ENCODE data around the gene ATL1. TPM values are rescaled to one million over a fixed set of nuclear protein-coding genes. Genes with fewer than 3 reads are reported as not detected.

The ATL1 gene
- total and polyA plus RNA-seq, 2 experiments from 2014 or later, result 3.5 to 7.0 TPM

DNA sequence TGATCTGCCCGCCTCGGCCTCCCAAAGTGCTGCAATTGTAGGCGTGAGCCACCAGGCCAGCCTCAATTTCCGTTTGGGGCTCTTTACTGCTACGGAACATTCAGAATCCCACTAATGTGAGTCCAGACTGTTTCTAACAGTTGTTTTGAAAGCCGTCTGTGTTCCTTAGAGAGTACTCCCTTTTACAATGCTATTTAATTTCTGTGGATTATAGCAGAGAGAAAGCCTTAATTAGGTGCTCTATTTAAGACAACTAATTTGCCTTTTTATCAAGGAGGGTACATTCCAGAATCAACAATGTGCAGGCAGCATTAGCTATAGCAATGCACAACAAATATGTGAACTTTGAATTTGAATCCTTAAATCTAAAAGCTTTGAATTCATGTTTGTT is 110.9 kb downstream of the ATL1 start:
- no peaks in the 10 kb centered on the region for H3K9me3 Mint-ChIP-seq
- H3K4me1 Mint-ChIP-seq, result peaks cover 3% of the 10 kb centered on the region
- Histone ChIP-seq H3K79me2 (replicated peaks; ENCODE audit: insufficient read depth) (peaks cover 17% of the 10 kb centered on the region), H4K20me1 (replicated peaks; ENCODE audit: insufficient read depth) (peaks cover 3% of the 10 kb centered on the region; the same call in 1 of the 2 replicates), H3K27me3 (ENCODE audit: insufficient read depth) (no peaks in the 10 kb centered on the region), H2AFZ (no peak overlapping the region), H3K4me3 (no peak overlapping the region), H3K36me3 (ENCODE audit: insufficient read depth) (no peaks in the 10 kb centered on the region), H3K27ac (ENCODE audit: low read depth) (peak overlapping the region; percentile 92), H3K4me1 (ENCODE audit: insufficient read depth) (peaks cover 23% of the 10 kb centered on the region), H3F3A (replicated peaks; ENCODE audit: low read depth) (no peaks in the 10 kb centered on the region), H3K4me2 (no peak overlapping the region), H3K9me2 (ENCODE audit: insufficient read depth) (no peaks in the 10 kb centered on the region)
- H3K36me3 Mint-ChIP-seq (ENCODE audit: low read depth), result no peaks in the 10 kb centered on the region; the same call in 2 of the 3 replicates
- H3K27ac Mint-ChIP-seq, result no peak overlapping the region; the same call in 1 of the 2 replicates
- DNase-seq (ENCODE audit: low spot score) (no peak), ATAC-seq (no peak)
- peaks cover 4% of the 10 kb centered on the region for H3K27me3 Mint-ChIP-seq (ENCODE audit: insufficient read depth, low read depth, poor library complexity)
- H3K4me3 Mint-ChIP-seq, result no peak overlapping the region
- TF ChIP-seq REST (IDR thresholded peaks at IDR 0.05; ENCODE audit: unreplicated experiment), result no peak
- no peak for TF ChIP-seq JUNB (IDR thresholded peaks at IDR 0.05; ENCODE audit: unreplicated experiment)
- TF ChIP-seq CREB1 (CRISPR knock-in tag; IDR thresholded peaks at IDR 0.05; ENCODE audit: low read depth), result no peak
- TF ChIP-seq, protein P1, sequence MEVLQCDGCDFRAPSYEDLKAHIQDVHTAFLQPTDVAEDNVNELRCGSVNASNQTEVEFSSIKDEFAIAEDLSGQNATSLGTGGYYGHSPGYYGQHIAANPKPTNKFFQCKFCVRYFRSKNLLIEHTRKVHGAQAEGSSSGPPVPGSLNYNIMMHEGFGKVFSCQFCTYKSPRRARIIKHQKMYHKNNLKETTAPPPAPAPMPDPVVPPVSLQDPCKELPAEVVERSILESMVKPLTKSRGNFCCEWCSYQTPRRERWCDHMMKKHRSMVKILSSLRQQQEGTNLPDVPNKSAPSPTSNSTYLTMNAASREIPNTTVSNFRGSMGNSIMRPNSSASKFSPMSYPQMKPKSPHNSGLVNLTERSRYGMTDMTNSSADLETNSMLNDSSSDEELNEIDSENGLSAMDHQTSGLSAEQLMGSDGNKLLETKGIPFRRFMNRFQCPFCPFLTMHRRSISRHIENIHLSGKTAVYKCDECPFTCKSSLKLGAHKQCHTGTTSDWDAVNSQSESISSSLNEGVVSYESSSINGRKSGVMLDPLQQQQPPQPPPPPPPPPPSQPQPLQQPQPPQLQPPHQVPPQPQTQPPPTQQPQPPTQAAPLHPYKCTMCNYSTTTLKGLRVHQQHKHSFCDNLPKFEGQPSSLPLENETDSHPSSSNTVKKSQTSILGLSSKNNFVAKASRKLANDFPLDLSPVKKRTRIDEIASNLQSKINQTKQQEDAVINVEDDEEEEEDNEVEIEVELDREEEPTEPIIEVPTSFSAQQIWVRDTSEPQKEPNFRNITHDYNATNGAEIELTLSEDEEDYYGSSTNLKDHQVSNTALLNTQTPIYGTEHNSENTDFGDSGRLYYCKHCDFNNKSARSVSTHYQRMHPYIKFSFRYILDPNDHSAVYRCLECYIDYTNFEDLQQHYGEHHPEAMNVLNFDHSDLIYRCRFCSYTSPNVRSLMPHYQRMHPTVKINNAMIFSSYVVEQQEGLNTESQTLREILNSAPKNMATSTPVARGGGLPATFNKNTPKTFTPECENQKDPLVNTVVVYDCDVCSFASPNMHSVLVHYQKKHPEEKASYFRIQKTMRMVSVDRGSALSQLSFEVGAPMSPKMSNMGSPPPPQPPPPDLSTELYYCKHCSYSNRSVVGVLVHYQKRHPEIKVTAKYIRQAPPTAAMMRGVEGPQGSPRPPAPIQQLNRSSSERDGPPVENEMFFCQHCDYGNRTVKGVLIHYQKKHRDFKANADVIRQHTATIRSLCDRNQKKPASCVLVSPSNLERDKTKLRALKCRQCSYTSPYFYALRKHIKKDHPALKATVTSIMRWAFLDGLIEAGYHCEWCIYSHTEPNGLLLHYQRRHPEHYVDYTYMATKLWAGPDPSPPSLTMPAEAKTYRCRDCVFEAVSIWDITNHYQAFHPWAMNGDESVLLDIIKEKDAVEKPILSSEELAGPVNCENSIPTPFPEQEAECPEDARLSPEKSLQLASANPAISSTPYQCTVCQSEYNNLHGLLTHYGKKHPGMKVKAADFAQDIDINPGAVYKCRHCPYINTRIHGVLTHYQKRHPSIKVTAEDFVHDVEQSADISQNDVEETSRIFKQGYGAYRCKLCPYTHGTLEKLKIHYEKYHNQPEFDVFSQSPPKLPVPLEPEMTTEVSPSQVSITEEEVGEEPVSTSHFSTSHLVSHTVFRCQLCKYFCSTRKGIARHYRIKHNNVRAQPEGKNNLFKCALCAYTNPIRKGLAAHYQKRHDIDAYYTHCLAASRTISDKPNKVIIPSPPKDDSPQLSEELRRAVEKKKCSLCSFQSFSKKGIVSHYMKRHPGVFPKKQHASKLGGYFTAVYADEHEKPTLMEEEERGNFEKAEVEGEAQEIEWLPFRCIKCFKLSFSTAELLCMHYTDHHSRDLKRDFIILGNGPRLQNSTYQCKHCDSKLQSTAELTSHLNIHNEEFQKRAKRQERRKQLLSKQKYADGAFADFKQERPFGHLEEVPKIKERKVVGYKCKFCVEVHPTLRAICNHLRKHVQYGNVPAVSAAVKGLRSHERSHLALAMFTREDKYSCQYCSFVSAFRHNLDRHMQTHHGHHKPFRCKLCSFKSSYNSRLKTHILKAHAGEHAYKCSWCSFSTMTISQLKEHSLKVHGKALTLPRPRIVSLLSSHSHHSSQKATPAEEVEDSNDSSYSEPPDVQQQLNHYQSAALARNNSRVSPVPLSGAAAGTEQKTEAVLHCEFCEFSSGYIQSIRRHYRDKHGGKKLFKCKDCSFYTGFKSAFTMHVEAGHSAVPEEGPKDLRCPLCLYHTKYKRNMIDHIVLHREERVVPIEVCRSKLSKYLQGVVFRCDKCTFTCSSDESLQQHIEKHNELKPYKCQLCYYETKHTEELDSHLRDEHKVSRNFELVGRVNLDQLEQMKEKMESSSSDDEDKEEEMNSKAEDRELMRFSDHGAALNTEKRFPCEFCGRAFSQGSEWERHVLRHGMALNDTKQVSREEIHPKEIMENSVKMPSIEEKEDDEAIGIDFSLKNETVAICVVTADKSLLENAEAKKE (CRISPR knock-in tag; IDR thresholded peaks at IDR 0.05), result no peak
- TF ChIP-seq NANOG (IDR thresholded peaks at IDR 0.05; ENCODE audit: borderline replicate concordance), result no peak
- TF ChIP-seq ZNF114 (CRISPR knock-in tag; IDR thresholded peaks at IDR 0.05), result no peak
- no peak for TF ChIP-seq POLR2AphosphoS5 (IDR thresholded peaks at IDR 0.05; ENCODE audit: low read depth)
- TF ChIP-seq EZH2 (IDR thresholded peaks at IDR 0.05; ENCODE audit: low read depth, unreplicated experiment), result no peak
- no peak for TF ChIP-seq EZH2phosphoT487 (IDR thresholded peaks at IDR 0.05; ENCODE audit: unreplicated experiment)
- TF ChIP-seq ZNF331 (CRISPR knock-in tag; IDR thresholded peaks at IDR 0.05; ENCODE audit: low read depth), result no peak
- TF ChIP-seq STAT1 (IDR thresholded peaks at IDR 0.05; ENCODE audit: unreplicated experiment), result no peak
- no peak for TF ChIP-seq ETS1 (IDR thresholded peaks at IDR 0.05)
- no peak for TF ChIP-seq CTCF (conservative IDR thresholded peaks at IDR 0.05; ENCODE audit: low read depth in 2 of 2)

Data from GM23338 (cell line).